Bronchial epithelial cell (primary cell): Measurements from ENCODE around the gene PEPD. TPM values are rescaled to one million over a fixed set of nuclear protein-coding genes. Genes with fewer than 3 reads are reported as not detected.

Source experiments
- DNase-seq: peaks from one replicate; pipeline ENCODE4 v3.0.0-alpha.2; 2010; ENCODE audit warnings: low read depth
- FAIRE-seq: peaks from 2 replicates; lab custom pipeline; 2011; peaks lifted over from hg19 to GRCh38; lab: Jason Lieb, UNC
- H3K27me3 ChIP-seq: 2 replicates; pipeline ENCODE4 v1.5.1; 2011; ENCODE audit warnings: low read length; ENCODE audit not compliant: control insufficient read depth, insufficient read depth
- H3K36me3 ChIP-seq: 2 replicates; pipeline ENCODE4 v1.5.1; 2011; ENCODE audit warnings: low read length; ENCODE audit not compliant: control insufficient read depth, insufficient read depth
- H3K4me3 ChIP-seq: 2 replicates; pipeline ENCODE4 v1.5.1; 2011; ENCODE audit warnings: mild to moderate bottlenecking, low read depth, low read length, control low read depth
- CTCF ChIP-seq: IDR thresholded peaks from 2 replicates; pipeline ENCODE4 v1.5.1; 2011; ENCODE audit warnings: mild to moderate bottlenecking, moderate library complexity, low read length, control low read depth, inconsistent platforms; ENCODE audit not compliant: insufficient read depth, severe bottlenecking
- total RNA-seq: library from RNA; depleted of rRNA; stranded (reverse); fragments of >200 nt; gene quantifications from 2 replicates; pipeline ENCODE4 v1.2.1, GENCODE V29; 2014

PEPD gene
- total RNA-seq, 1 donor from 2014 or later = 35.8 TPM

GRCh38 chr19:33435706-33436359 lies 85.8 kb downstream of the PEPD start:
- FAIRE-seq (no peak), DNase-seq (no peak)
- Histone ChIP-seq H3K4me3 (no peak overlapping the region), H3K27me3 (no peaks in the 10 kb centered on the region), H3K36me3 (no peaks in the 10 kb centered on the region)
- TF ChIP-seq CTCF = no peak

GRCh38 chr19:33434886-33435705 lies 86.5 kb downstream of the PEPD start:
- no peak overlapping the region for H3K4me3 ChIP-seq
- DNase-seq (no peak), FAIRE-seq (no peak)
- no peaks in the 10 kb centered on the region for H3K27me3 ChIP-seq
- TF ChIP-seq CTCF = no peak
- no peaks in the 10 kb centered on the region for H3K36me3 ChIP-seq

- no peak for FAIRE-seq
- no peak for TF ChIP-seq CTCF
- no peak for DNase-seq
- Histone ChIP-seq H3K36me3 (no peaks in the 10 kb centered on the region), H3K27me3 (no peaks in the 10 kb centered on the region), H3K4me3 (no peak overlapping the region)
These were observed 87.3 kb downstream of the PEPD start for GRCh38 chr19:33434069-33434885.

GRCh38 chr19:33432446-33433170 lies 89.0 kb downstream of the PEPD start:
- H3K27me3 ChIP-seq = no peaks in the 10 kb centered on the region
- no peak overlapping the region for H3K4me3 ChIP-seq
- FAIRE-seq (no peak), DNase-seq (no peak)
- no peaks in the 10 kb centered on the region for H3K36me3 ChIP-seq
- TF ChIP-seq CTCF = no peak

GRCh38 chr19:33432015-33432414 lies 89.6 kb downstream of the PEPD start:
- no peak for FAIRE-seq
- H3K36me3 ChIP-seq = no peaks in the 10 kb centered on the region
- TF ChIP-seq CTCF = no peak
- no peak for DNase-seq
- H3K4me3 ChIP-seq = no peak overlapping the region
- H3K27me3 ChIP-seq = no peaks in the 10 kb centered on the region
